ENCODE measurements around the gene IGFN1.

DNA sequence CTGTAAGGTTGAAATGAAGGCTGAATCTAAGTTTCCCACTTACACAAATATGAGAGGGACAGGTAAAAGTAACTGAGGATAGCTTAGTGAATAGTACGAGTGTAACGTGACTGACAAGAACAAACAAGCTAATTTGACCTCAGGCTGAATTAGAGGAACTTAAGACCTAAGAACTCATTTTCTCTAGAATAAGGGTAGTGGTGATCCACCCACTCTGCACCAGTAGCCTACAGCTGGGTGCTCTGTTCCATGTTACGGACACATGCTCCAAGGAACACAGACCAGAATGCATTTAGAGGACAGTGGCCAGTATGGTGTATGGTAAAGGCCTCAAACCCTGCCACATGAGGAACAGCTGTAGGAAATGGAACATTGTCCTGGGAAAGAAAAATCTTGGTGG, 21.4 kb upstream of the IGFN1 start:
- TF ChIP-seq, protein P1, sequence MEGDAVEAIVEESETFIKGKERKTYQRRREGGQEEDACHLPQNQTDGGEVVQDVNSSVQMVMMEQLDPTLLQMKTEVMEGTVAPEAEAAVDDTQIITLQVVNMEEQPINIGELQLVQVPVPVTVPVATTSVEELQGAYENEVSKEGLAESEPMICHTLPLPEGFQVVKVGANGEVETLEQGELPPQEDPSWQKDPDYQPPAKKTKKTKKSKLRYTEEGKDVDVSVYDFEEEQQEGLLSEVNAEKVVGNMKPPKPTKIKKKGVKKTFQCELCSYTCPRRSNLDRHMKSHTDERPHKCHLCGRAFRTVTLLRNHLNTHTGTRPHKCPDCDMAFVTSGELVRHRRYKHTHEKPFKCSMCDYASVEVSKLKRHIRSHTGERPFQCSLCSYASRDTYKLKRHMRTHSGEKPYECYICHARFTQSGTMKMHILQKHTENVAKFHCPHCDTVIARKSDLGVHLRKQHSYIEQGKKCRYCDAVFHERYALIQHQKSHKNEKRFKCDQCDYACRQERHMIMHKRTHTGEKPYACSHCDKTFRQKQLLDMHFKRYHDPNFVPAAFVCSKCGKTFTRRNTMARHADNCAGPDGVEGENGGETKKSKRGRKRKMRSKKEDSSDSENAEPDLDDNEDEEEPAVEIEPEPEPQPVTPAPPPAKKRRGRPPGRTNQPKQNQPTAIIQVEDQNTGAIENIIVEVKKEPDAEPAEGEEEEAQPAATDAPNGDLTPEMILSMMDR (IDR thresholded peaks at IDR 0.05): no peak
- TF ChIP-seq EP300 (IDR thresholded peaks at IDR 0.05) (no peak), POLR2A (IDR thresholded peaks at IDR 0.05) (no peak)
